Endothelial cell of umbilical vein (primary cell): ENCODE data around the gene SEPTIN10. TPM values are rescaled to one million over a fixed set of nuclear protein-coding genes. Genes with fewer than 3 reads are reported as not detected.

Experiments
- BruUV-seq: library from RNA; stranded (reverse); fragments of 400-500 nt; replicated peaks from 2 replicates; lab custom pipeline; 2021; lab: Mats Ljungman, UMichigan
- CTCF ChIA-PET: fragments of 300-600, 350-600 bp; sonication (Branson Sonifier 250); formaldehyde crosslinking; loops from one replicate; lab custom pipeline; 2021; ENCODE audit warnings: antibody characterized with exemption, inconsistent platforms; lab: Charles Lee
- POLR2A ChIA-PET: fragments of 300-600, 350-600 bp; sonication (Branson Sonifier 250); formaldehyde crosslinking; loops from one replicate; lab custom pipeline; 2021; ENCODE audit warnings: antibody characterized with exemption, inconsistent platforms; lab: Charles Lee
- DNase-seq: peaks from one replicate; pipeline ENCODE4 v3.0.0-alpha.2; 2011; ENCODE audit warnings: low read depth, low spot score
- FAIRE-seq: peaks from 2 replicates; lab custom pipeline; 2011; peaks lifted over from hg19 to GRCh38; lab: Jason Lieb, UNC
- H2AFZ ChIP-seq: 2 replicates; pipeline ENCODE4 v1.6.0; 2012; ENCODE audit warnings: low read depth, low read length, control low read depth, inconsistent platforms
- H3K27ac ChIP-seq: 2 replicates; pipeline ENCODE4 v1.5.1; 2011; ENCODE audit warnings: low read depth, mild to moderate bottlenecking, control low read depth, low read length, moderate library complexity; ENCODE audit not compliant: insufficient read depth
- H3K27me3 ChIP-seq, 2 experiments: 2 replicates each; pipeline versions ENCODE4 v1.6.0 to v1.6.1; 2011; ENCODE audit warnings: low read length in 2 of 2, mixed read lengths in 1 of 2; ENCODE audit not compliant: control insufficient read depth in 2 of 2, insufficient read depth in 2 of 2
- H3K36me3 ChIP-seq, 2 experiments: 2 replicates in 1 of 2; 3 replicates in 1 of 2; pipeline ENCODE4 v1.5.1; 2011; ENCODE audit warnings: low read length in 2 of 2, mild to moderate bottlenecking in 1 of 2, moderate library complexity in 1 of 2; ENCODE audit not compliant: control insufficient read depth in 2 of 2, insufficient read depth in 2 of 2; ENCODE audit errors: extremely low read depth in 1 of 2
- H3K4me1 ChIP-seq: 3 replicates; pipeline ENCODE4 v1.5.1; 2011; ENCODE audit warnings: mild to moderate bottlenecking, low read length; ENCODE audit not compliant: control insufficient read depth, insufficient read depth; ENCODE audit errors: extremely low read depth
- H3K4me2 ChIP-seq: 2 replicates; pipeline ENCODE4 v1.6.1; 2011; ENCODE audit warnings: low read length, control low read depth, mixed read lengths; ENCODE audit not compliant: insufficient read depth
- H3K4me3 ChIP-seq, 3 experiments: fragments of 200-600 bp in 1 of 3; sonication (generic), shearing (Covaris generic) in 1 of 3; replicated peaks in 1 of 3; 2 replicates each; pipeline ENCODE4 v1.5.1; 2011 to 2016; ENCODE audit warnings: control low read depth in 3 of 3, low read length in 3 of 3, mild to moderate bottlenecking in 2 of 3, inconsistent platforms in 1 of 3, low read depth in 1 of 3, moderate library complexity in 1 of 3; ENCODE audit not compliant: insufficient read depth in 1 of 3
- H3K79me2 ChIP-seq: 2 replicates; pipeline ENCODE4 v1.6.0; 2012; ENCODE audit warnings: low read length, inconsistent platforms; ENCODE audit not compliant: control insufficient read depth, insufficient read depth
- H3K9ac ChIP-seq: replicated peaks from 2 replicates; pipeline ENCODE3; 2011; ENCODE audit warnings: low read length, control low read depth; ENCODE audit not compliant: insufficient read depth; ENCODE audit errors: extremely low read depth
- H3K9me1 ChIP-seq: replicated peaks from 3 replicates; pipeline ENCODE4 v1.6.0; 2011; ENCODE audit warnings: mild to moderate bottlenecking, low read length; ENCODE audit not compliant: control insufficient read depth, insufficient read depth; ENCODE audit errors: extremely low read depth
- H3K9me3 ChIP-seq: replicated peaks from 2 replicates; pipeline ENCODE4 v1.5.1; 2012; ENCODE audit warnings: low read length, inconsistent platforms; ENCODE audit not compliant: control insufficient read depth, insufficient read depth
- H4K20me1 ChIP-seq: replicated peaks from 2 replicates; pipeline ENCODE3; 2011; ENCODE audit warnings: mild to moderate bottlenecking, low read length; ENCODE audit not compliant: control insufficient read depth, insufficient read depth; ENCODE audit errors: extremely low read depth
- CTCF ChIP-seq, 2 donors: IDR thresholded peaks; 1 replicate in 1 of 2; 2 replicates in 1 of 2; pipeline ENCODE4 v1.5.1; 2011; ENCODE audit warnings: low read length in 2 of 2, mild to moderate bottlenecking in 2 of 2, moderate library complexity in 2 of 2, control low read depth in 1 of 2, inconsistent platforms in 1 of 2, low read depth in 1 of 2; ENCODE audit not compliant: insufficient read depth in 1 of 2; ENCODE audit errors: extremely low read depth in 1 of 2
- EZH2 ChIP-seq: IDR thresholded peaks from 2 replicates; pipeline ENCODE4 v1.6.1; 2012; ENCODE audit warnings: borderline replicate concordance, low read depth, mild to moderate bottlenecking, moderate library complexity, low read length, inconsistent platforms; ENCODE audit not compliant: severe bottlenecking
- FOS ChIP-seq: IDR thresholded peaks from 2 replicates; pipeline ENCODE4 v1.6.1; 2011; ENCODE audit warnings: mild to moderate bottlenecking, low read length, moderate library complexity, borderline replicate concordance; ENCODE audit not compliant: insufficient read depth
- GATA2 ChIP-seq: IDR thresholded peaks from 2 replicates; pipeline ENCODE4 v1.7.0; 2011; ENCODE audit warnings: low read depth, mild to moderate bottlenecking, moderate library complexity, mixed read lengths, low read length; ENCODE audit not compliant: insufficient read length, insufficient read depth
- JUN ChIP-seq: IDR thresholded peaks from 2 replicates; pipeline ENCODE4 v1.6.1; 2011; ENCODE audit warnings: borderline replicate concordance, low read depth; ENCODE audit not compliant: insufficient read length, insufficient read depth
- MAX ChIP-seq: IDR thresholded peaks from 2 replicates; pipeline ENCODE4 v1.6.1; 2011; ENCODE audit not compliant: insufficient read depth, insufficient read length
- MYC ChIP-seq: IDR thresholded peaks from one replicate; pipeline ENCODE4 v1.6.1; 2011; ENCODE audit warnings: mild to moderate bottlenecking, low read depth, low read length
- POLR2A ChIP-seq: IDR thresholded peaks from 2 replicates; pipeline ENCODE4 v1.6.1; 2012; ENCODE audit warnings: low read depth, mild to moderate bottlenecking, control low read depth, low read length
- POLR2AphosphoS5 ChIP-seq: IDR thresholded peaks from 2 replicates; pipeline ENCODE4 v1.6.1; 2012; ENCODE audit warnings: low read depth, mild to moderate bottlenecking, control low read depth, low read length, moderate library complexity; ENCODE audit not compliant: insufficient read depth
- dilution Hi-C: fragments of 300-500 bp; cut with MboI; formaldehyde crosslinking; loops from one replicate; pipeline ENCODE4 v1.15.0; 2019; ENCODE audit warnings: low sequenced_read_pairs; ENCODE audit not compliant: extremely low pct_ligation_motif_present
- intact Hi-C: fragments of 100-400 bp; cut with micrococcal nuclease; formaldehyde crosslinking; loops from one replicate; pipeline ENCODE4 v1.10.0; 2022
- polyA plus RNA-seq, 4 experiments: library from polyadenylated mRNA; depleted of rRNA in 3 of 4; stranded (reverse) in 3 of 4; unstranded in 1 of 4; fragments of >200 nt; gene quantifications; 2 replicates each; pipeline versions ENCODE4 v1.2.1 to v1.2.3, GENCODE V29; 2011 to 2012; ENCODE audit warnings: missing spikeins in 1 of 4
- total RNA-seq: library from RNA; stranded (reverse); gene quantifications from 2 replicates; pipeline ENCODE4 v1.2.3, GENCODE V29; 2021

The SEPTIN10 gene
- total and polyA plus RNA-seq, 2 donors (not counting 3 experiments of a cell fraction or from before 2014, with no cell fraction given) = 26.1 to 121 TPM

- intact Hi-C loops = loop anchor here (1.0 kb wide), 2 partner anchors 57 to 69 kb away; no protein-coding TSS in a partner anchor
- Histone ChIP-seq H3K4me1 (peaks cover 32% of the 10 kb centered on the region), H3K79me2 (peaks cover 50% of the 10 kb centered on the region), H3K9ac (peak overlapping the region; percentile 74), H3K27me3 (no peaks in the 10 kb centered on the region), H2AFZ (peak overlapping the region; percentile 85), H3K9me3 (no peaks in the 10 kb centered on the region), H3K4me3 (peak overlapping the region; percentile 43 to 81 (median 48)), H3K9me1 (no peaks in the 10 kb centered on the region), H3K36me3 (no peaks in the 10 kb centered on the region), H3K4me2 (peak overlapping the region; percentile 64), H3K27ac (peak overlapping the region; percentile 46), H4K20me1 (no peaks in the 10 kb centered on the region)
- ChIA-PET POLR2A (interaction anchor here (0.6 to 1.6 kb wide), 5 partner anchors 8 to 502 kb away, joined by 3 to 6 read pairs (median 3); no protein-coding TSS in a partner anchor), CTCF (interaction anchor here (1.1 to 3.5 kb wide), 7 partner anchors 8 to 121 kb away, joined by 3 to 46 read pairs (median 5); no protein-coding TSS in a partner anchor)
- no TSS peak for BruUV-seq
- DNase-seq = peak; percentile 25
- no peak for TF ChIP-seq EZH2
- no peak for TF ChIP-seq MYC
- no peak for TF ChIP-seq GATA2
- TF ChIP-seq CTCF (IDR thresholded peaks at IDR 0.05; ENCODE audit: extremely low read depth in 1 of 2, insufficient read depth in 1 of 2, low read depth in 1 of 2, low read length in 2 of 2) = no peak
- TF ChIP-seq JUN = no peak
- no peak for TF ChIP-seq POLR2AphosphoS5
- TF ChIP-seq POLR2A = no peak
- no peak for TF ChIP-seq FOS
- TF ChIP-seq MAX = no peak
- dilution Hi-C loops = no loop called here
- no peak for FAIRE-seq
Observed at GRCh38 chr2:109614715-109615636, 1.2 kb upstream of the SEPTIN10 start.
